GM18526 (cell line): ENCODE measurements around the gene MAN2A1.
A peak's percentile ranks its signal among the peaks of the same experiment; 100 is the strongest.

ENCODE experiments used
- POLR2A ChIP-seq: IDR thresholded peaks from 3 replicates; pipeline ENCODE4 v1.6.1; 2011; ENCODE audit not compliant: insufficient read length; ENCODE audit errors: extremely low read depth

Gene MAN2A1

DNA sequence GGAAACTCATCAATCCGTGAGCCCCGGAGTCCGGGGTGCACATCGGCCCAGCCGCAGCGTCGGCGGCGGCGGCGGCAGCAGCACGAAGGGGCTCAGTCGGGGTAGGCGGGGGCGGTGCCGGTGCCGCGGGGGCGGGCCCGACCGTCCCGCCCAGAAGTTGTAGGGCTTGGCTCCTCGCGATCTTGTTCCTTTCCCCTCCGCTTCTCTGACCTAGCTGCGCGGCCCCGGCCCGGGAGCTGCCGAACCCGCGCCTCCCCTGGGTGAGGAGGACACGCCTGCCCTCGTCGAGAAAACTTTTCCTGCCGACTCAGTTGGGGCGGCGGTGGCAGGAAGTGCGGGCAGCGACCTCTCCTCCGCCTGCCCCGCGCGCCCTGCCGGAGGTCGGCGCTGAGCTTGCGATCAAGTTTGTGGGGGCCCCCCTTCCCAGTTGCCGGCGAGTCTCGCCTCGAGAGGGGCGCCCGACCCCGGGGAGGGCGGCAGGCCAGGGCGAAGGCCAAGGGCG is at the start of gene MAN2A1:
TSS of gene MAN2A1 (plus strand) at position 188 of the 502 bp plus-strand sequence. CDS start 491 bp downstream, outside the sequence.
- peak; percentile 58 for TF ChIP-seq POLR2A

DNA sequence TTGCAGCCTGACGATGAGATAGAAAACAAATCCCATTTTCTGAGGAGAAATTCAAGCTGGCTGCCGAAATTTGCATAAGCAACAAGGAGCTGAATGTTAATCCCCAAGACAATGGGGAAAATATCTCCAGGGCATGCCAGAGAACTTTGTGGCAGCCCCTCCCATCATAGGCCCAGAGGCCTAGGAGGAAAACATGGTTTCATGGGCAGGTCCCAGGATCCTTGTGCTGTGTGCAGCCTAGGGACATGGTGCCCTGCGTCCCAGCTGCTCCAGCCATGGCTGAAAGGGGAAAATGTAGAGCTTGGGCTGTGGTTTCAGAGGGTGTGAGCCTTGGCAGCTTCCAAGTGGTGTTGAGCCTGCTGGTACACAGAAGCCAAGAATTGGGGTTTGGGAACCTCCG is 48.8 kb upstream of the MAN2A1 start:
- no peak for TF ChIP-seq POLR2A

DNA sequence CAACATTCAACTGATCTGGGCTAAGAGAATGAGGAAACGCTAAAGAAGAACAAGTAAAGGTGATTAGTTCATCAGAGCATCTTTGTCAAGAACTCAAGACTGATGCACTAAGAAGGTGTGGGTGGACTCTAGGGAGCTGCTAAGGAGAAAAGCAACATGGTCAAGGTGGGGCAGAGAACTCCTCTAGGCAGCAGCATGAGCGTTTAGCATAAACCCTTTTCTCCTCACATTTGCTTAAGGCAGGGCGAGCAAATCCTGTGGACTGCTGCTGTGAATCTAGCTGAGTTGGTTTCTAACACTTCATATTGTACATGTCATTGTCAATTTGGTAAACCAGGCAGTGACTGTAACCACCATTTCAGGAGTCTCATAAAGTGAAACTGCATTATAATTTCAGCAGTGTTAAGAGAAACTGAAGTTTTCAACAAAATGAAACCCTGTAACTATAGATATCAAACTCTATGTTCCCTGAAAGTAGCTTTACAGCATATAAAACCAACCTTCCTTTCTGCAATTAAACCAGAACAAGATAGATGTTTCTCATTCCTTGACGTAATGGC is 45.9 kb upstream of the MAN2A1 start:
- TF ChIP-seq POLR2A, result no peak

DNA sequence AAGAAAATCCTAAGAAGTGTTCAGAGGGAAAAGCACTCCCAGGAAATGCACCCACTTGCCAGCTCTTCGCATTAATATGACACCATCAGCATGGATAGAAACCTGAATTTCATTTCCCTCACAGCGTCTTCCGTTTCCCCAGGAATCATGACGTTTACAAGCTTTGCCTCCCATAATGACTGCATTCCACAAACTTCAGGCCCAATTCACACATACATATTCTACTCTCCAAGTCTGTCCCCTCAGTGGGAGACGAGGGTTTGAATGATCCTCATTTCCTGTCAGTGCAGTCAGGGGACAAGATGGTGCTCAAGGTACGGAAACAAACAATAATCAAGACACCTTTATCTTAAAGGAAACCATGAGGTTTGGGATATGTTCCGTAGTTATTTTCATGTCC is 44.9 kb upstream of the MAN2A1 start:
- no peak for TF ChIP-seq POLR2A

DNA sequence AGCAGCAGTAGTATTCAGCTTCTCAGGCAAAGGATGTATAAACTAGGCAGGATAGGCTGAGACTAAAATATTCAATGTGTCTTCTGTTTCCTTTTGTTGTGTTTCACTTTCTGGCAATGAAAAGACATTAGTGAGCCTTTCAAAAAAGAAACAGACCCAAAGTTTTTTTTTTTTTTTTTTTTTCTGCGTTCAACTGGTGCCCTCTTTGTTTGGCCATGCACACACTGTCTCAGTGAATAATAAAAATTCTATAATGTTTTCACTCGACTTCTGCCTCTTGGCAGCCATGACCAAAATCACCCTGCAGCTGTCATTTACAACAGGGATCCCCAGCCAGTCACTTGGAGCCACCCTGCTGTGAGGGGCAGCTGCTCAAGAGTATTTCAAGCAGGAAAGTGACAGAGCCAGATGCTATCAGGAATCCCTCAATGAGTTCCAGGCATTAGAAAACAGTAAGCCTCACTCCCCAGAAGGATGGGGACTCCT is 44.0 kb upstream of the MAN2A1 start:
- TF ChIP-seq POLR2A, result no peak

DNA sequence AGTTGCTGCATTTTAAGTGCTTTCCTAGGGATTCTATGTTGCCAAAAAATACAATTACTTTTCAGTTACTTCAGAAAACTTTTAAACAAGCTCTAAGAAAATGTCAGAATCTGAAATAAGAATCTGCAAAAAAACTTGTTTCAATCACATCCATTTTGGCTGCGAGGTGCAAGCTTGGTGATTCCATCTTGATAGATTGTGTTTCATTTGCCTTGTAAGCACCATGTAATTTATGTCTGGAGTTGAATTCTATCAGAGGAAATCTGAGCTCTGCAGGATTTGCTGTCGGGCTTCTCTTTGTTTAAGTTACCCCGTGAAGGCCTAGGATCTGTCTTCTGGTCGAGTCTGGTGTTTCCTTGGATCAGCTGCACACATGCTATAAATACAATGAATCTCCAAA is 40.4 kb upstream of the MAN2A1 start:
- TF ChIP-seq POLR2A, result no peak

DNA sequence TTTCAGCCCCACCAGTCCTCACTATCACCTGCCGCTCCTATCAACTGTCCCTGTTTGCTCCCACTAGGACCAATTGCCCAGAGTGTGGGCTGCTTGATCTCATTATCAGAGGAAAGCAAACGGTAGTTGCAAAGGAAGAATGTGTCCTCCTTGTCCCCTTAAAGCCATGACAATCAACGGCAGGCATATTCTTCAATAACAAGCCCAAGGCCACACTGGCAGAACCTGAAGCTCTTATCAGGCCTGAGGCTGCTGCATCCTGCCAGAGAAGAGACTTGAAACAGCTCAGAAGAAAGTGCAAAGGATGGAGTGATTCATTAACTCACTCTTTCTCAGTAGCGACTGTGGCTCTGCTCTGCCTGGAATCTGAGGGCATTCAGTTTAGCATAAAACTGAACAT is 39.2 kb upstream of the MAN2A1 start:
- TF ChIP-seq POLR2A, result no peak

DNA sequence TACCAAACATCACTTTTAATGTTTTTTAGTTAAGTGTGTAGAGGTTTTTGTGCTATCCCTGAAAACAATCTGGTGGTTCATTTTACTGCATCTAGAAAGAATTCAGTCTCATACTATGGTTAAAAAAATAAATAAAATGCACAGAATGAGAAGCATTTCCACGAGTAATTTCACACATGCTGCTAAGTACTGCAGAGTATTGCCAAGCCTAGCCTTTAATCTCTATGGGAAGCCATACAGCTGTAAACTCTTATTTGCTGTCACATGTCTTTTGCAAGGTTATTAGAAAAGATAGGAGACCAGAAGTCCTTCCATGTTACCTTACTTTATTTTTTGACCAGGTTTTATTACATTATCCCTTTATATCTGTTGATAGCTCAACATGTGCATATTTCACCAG is 37.6 kb upstream of the MAN2A1 start:
- no peak for TF ChIP-seq POLR2A

DNA sequence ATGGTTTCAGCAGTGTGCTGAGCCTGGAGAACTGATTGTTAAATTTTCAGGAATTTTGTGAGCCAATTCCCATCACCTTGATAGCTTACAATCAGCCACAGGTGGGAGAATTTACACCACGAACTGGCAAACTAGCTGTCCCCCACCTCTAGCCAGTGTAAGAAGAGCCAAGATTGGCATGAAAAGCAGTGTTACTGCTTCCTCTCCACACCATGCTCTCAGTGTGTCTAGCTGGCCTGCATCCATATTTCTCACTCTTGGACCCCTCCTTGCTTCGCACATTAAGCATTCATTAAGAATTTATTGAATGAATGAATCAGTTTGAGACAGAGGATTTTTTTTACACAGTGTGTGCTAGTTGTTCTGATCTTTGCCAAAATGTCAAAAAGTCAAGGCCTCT is 36.7 kb upstream of the MAN2A1 start:
- no peak for TF ChIP-seq POLR2A

DNA sequence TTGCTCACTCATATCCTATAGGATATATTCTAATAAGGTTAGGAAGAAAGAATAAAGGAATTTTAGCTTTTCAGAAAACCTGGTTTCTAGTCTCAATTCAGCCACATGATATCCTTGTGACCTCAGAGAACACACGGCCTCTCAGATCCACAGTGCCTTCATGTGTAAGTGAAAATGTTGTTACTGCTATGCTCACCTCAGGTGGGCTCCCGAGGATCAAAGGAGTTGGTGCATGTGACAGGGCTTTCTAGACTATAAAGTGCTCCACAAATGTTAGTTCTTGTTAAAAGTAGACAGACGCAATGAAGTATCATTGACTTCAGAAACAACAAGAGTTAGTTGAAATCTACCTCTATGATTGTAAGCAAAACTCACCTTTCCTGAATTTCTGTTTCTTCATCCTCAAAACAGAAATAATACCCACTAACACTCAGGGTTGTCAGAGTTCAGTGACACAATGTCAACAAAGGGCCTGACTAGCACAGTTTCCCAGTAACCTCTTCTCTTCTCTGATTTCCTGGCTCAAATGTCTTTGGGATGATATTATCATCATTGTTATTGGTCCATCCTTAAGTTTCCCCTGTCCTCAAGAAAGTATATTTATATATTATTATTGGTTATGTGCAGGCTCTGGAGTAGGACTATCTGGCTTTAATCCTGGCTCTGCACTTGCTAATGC is 36.0 kb upstream of the MAN2A1 start:
- no peak for TF ChIP-seq POLR2A

DNA sequence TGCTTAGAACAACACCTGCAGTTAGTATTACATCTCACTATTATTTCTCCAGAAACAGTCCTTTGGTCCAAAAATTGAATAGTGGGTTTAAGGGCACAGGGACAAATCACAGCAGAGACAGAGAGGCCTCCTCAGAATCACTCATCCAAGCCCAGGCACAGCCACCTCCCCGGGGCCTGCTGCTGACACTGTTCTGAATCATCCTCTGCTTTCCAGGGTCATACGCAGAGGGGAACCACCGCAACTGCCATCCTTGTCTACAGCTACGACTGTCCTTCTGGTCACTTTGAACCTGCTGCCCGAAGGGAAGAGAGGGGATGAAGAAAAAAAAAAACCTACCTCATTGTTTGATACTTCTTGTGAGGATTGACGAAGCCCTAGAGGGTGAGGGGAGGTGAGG is 35.3 kb upstream of the MAN2A1 start:
- no peak for TF ChIP-seq POLR2A

DNA sequence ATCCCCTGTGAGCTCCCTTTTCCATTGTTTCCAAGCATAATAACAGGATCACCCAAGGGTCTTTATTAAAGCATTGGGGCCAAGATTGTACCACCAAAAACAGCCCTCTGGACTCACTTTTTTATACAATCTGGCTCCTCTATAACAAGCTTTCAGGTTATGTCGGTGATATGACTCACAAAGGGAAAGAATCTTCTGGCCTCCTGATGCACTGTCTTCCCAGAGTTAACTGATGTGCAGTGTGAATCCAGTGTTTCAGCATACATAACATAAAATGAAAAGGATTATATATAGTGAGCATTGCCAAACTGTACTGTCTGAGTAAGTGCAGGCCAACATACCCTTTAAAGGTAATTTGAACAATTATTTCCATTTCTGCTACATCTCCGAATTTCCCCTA is 33.9 kb upstream of the MAN2A1 start:
- TF ChIP-seq POLR2A, result no peak

DNA sequence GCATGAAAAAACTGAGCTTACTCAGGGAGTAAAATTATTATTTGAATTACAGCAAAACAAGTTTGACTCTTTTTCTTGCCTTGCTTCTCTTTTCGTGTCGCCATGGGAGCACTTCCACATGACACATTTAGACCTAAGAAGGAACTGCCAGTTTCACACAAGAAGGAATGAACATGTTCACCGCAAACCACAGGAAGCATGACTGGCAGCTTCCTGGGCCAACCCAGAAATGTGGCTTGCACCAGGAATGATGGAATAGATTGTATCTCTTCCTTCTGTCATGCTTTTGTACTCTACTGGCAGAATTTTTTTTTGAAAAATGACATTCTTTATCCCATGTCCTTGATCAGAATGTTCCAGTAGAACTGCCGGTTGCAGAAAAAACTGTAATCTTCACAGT is 32.9 kb upstream of the MAN2A1 start:
- no peak for TF ChIP-seq POLR2A

DNA sequence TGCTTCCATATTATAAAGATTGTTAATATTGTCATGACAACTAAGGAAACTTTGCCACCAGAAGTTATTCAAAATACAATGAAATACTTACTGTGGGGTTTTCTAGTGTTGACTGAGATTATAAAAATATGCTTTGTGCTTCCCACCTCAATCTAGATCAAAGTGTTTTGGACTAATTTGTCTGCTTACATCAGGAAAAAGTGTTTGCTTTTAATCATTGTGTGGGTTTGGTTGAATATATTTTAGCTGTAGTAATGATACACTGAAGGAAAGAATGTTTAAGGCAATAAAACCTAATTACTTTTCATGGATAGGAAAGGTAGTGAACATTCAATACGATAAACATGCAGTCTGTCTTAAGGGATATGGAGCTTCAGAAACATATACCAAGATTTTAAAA is 29.8 kb upstream of the MAN2A1 start:
- TF ChIP-seq POLR2A, result no peak

DNA sequence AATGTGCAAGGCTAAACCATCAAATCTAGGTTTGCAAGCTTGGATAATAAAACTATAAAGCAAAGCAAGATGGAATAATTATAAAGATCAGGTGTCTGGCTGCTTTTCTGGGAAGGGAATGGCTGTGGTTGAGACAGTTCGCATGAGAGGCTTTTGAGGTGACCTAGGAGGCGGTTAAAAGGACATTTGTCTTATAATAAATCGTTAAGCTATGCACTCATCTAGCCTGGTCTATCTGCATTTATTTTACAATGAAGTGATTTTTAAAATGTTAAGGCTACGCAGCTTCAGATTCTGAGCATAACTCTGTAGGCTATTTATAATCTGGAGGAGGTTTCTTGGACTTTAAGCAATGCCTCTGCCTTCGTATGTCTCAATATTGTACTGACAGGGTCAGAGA is 29.4 kb upstream of the MAN2A1 start:
- TF ChIP-seq POLR2A, result no peak

DNA sequence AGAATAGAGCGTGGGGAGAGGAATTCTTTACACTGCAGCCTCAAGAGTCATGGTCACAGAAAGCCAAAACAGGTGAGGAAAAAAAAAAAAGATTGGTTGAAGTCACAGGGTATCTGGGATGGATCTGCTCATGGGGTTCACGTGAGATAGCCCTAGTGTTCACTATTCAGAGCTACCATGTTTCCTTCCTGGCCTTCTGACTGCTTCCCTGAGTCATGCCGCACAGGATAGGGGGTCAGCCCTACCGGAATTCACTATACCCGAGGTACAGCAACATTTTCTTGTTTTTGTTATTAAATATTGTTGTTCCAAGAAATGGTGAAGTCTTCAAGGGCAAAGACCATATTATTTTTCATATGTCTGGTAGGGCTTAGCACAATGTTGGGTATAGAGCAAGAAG is 21.5 kb upstream of the MAN2A1 start:
- TF ChIP-seq POLR2A, result no peak
